Activated CD8-positive, alpha-beta T cell treated with anti-CD3 and anti-CD28 coated beads for 36 hours (primary cell): ENCODE measurements around the gene PFN3. TPM values are rescaled to one million over a fixed set of nuclear protein-coding genes. Genes with fewer than 3 reads are reported as not detected.

ENCODE experiments used
- ATAC-seq: fragments of 200-7000 bp; cut with Tn5 transposase; one replicate; pipeline ENCODE4 v1.10.0; 2021; ENCODE audit warnings: mild to moderate bottlenecking, moderate library complexity
- CTCF ChIA-PET: fragments of 350-600 bp; sonication (Branson Sonifier 250); formaldehyde crosslinking; loops from one replicate; lab custom pipeline; 2021; ENCODE audit warnings: antibody characterized with exemption; lab: Charles Lee
- POLR2A ChIA-PET: fragments of 350-600 bp; sonication (Branson Sonifier 250); formaldehyde crosslinking; loops from one replicate; lab custom pipeline; 2021; ENCODE audit warnings: antibody characterized with exemption; lab: Charles Lee
- DNase-seq: peaks from one replicate; pipeline ENCODE4 v3.0.0-alpha.2; 2020
- H3K27ac Mint-ChIP-seq: one replicate; pipeline ENCODE4 v1.8.0; 2021; ENCODE audit warnings: mild to moderate bottlenecking, mixed read lengths
- H3K27me3 Mint-ChIP-seq: one replicate; pipeline ENCODE4 v1.8.0; 2021; ENCODE audit warnings: mixed read lengths
- H3K36me3 Mint-ChIP-seq: one replicate; pipeline ENCODE4 v1.8.0; 2021; ENCODE audit warnings: low read depth, mixed read lengths
- H3K4me1 Mint-ChIP-seq: one replicate; pipeline ENCODE4 v1.8.0; 2021; ENCODE audit warnings: low read depth, mixed read lengths
- H3K4me3 Mint-ChIP-seq: one replicate; pipeline ENCODE4 v1.8.0; 2021; ENCODE audit warnings: mild to moderate bottlenecking, moderate library complexity, mixed read lengths
- H3K9me3 Mint-ChIP-seq: one replicate; pipeline ENCODE4 v1.8.0; 2021; ENCODE audit warnings: mixed read lengths
- intact Hi-C: fragments of 100-400 bp; cut with micrococcal nuclease; formaldehyde crosslinking; loops from one replicate; pipeline ENCODE4 v1.10.0; 2022
- total RNA-seq, 2 experiments: library from RNA; stranded (reverse); gene quantifications; one replicate each; pipeline ENCODE4 v1.2.3, GENCODE V29; 2021
- TF ChIP-seq, protein P1 (sequence below): fragments of 200-600 bp; IDR thresholded peaks from one replicate; pipeline ENCODE4 v1.8.0; 2022; ENCODE audit warnings: antibody characterized with exemption, mild to moderate bottlenecking

The PFN3 gene
- total RNA-seq, 2 experiments from 2014 or later = not detected

DNA sequence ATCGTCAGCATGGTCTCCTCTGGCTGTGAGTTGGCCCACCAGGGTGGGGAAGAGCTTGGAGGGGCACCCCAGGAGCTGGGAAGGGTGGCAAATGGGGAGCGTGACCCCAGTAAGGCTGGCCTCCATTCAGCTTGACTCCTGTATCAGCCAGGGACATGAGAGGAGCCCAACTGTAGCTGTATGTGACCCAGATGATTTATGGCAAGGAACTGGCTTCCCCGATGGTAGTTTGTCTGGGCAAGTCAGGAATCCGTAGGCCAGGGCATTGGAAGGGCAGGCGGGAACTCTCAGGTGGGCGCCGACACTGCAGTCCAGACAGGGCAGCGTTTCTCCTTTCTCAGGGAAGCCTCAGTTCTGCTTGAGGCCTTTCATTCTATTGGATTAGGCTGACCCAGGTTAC, 13.9 kb downstream of the PFN3 start:
- POLR2A ChIA-PET = interaction anchor here (0.5 to 2.8 kb wide), 5 partner anchors 10 to 82 kb away, joined by 3 to 10 read pairs (median 3); no protein-coding TSS in a partner anchor
- TF ChIP-seq, protein P1, sequence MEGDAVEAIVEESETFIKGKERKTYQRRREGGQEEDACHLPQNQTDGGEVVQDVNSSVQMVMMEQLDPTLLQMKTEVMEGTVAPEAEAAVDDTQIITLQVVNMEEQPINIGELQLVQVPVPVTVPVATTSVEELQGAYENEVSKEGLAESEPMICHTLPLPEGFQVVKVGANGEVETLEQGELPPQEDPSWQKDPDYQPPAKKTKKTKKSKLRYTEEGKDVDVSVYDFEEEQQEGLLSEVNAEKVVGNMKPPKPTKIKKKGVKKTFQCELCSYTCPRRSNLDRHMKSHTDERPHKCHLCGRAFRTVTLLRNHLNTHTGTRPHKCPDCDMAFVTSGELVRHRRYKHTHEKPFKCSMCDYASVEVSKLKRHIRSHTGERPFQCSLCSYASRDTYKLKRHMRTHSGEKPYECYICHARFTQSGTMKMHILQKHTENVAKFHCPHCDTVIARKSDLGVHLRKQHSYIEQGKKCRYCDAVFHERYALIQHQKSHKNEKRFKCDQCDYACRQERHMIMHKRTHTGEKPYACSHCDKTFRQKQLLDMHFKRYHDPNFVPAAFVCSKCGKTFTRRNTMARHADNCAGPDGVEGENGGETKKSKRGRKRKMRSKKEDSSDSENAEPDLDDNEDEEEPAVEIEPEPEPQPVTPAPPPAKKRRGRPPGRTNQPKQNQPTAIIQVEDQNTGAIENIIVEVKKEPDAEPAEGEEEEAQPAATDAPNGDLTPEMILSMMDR = no peak
- no peak overlapping the region for H3K4me3 Mint-ChIP-seq
- no peaks in the 10 kb centered on the region for H3K27me3 Mint-ChIP-seq
- intact Hi-C loops = no loop called here
- CTCF ChIA-PET = interaction anchor here (1.0 to 9.7 kb wide), 6 partner anchors 9 to 63 kb away, joined by 3 to 237 read pairs (median 6); partner anchors contain the start of gene PRR7
- DNase-seq = no peak
- H3K9me3 Mint-ChIP-seq = no peaks in the 10 kb centered on the region
- no peak for ATAC-seq
- H3K27ac Mint-ChIP-seq = no peak overlapping the region
- H3K36me3 Mint-ChIP-seq = no peaks in the 10 kb centered on the region
- H3K4me1 Mint-ChIP-seq = peaks cover 45% of the 10 kb centered on the region

DNA sequence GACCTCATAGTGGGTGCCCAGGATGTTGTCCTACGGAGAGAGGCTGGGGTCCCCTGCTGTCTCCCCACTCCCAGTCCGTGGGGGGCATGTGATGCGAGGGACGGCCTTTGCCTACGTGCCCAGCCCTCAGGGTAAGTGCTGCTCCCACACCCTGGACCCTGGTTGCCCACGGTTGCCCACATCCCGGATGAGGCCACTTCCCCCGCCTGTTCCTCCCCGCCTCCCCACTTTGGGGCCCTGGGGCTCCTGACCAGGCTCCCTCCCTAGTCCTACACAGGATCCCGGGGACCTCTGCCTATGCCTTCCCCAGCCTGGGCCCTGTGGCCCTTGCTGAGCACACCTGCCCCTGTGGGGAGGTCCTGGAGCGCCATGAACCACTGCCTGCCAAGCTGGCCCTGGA, 14.7 kb downstream of the PFN3 start:
- ChIA-PET CTCF (interaction anchor here (1.0 to 9.7 kb wide), 6 partner anchors 8 to 64 kb away, joined by 3 to 237 read pairs (median 6); partner anchors contain the start of gene PRR7), POLR2A (interaction anchor here (1.1 to 2.8 kb wide), 4 partner anchors 9 to 62 kb away, joined by 3 to 10 read pairs (median 4); no protein-coding TSS in a partner anchor)
- no peak for DNase-seq
- Mint-ChIP-seq H3K4me3 (no peak overlapping the region), H3K27me3 (no peaks in the 10 kb centered on the region), H3K27ac (no peak overlapping the region), H3K36me3 (no peaks in the 10 kb centered on the region), H3K4me1 (peaks cover 41% of the 10 kb centered on the region), H3K9me3 (no peaks in the 10 kb centered on the region)
- TF ChIP-seq, protein P1 = no peak
- ATAC-seq = no peak
- intact Hi-C loops = no loop called here

- no peak within 1 kb of the TSS for H3K4me3 Mint-ChIP-seq
- POLR2A ChIA-PET = interaction anchor here (1.0 kb wide), 1 partner anchor 94 kb away, joined by 3 read pairs; no protein-coding TSS in a partner anchor
These were observed 16.3 kb downstream of the PFN3 start, which contains the start of gene SLC34A1 for GRCh38 chr5:177384134-177384533. Gene SLC34A1 (plus strand): TSS chr5:177384434. CDS start chr5:177385742, 1,308 bp downstream.

DNA sequence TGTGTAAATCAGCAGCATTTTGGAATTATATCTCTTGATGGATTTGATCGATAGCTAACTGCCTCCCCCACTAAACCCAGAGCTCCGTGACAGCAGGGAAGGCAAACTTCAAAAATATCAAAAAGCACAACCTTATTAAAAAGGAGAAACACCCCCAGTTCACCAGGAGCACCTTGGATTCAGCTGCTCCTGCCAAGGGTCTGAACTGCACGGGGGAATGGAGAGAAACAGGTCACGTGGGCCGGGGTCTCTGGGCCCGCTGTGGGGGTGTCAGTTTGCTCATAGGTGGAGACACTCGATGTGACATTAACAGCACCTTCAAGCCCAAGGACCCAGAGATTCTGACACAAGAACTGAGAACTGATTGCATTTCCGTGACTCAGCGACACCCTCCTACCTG, 17.3 kb downstream of the PFN3 start:
- POLR2A ChIA-PET = interaction anchor here (0.8 to 1.9 kb wide), 7 partner anchors 20 to 71 kb away, joined by 3 to 4 read pairs (median 3); partner anchors contain the start of genes GRK6 and PRR7
- peaks cover 25% of the 10 kb centered on the region for H3K4me1 Mint-ChIP-seq
- H3K27ac Mint-ChIP-seq = no peak overlapping the region
- CTCF ChIA-PET = interaction anchor here (0.6 to 5.7 kb wide), 21 partner anchors 7 to 270 kb away, joined by 3 to 47 read pairs (median 5); partner anchors contain the start of gene LMAN2
- ATAC-seq (no peak), DNase-seq (no peak)
- no peaks in the 10 kb centered on the region for H3K36me3 Mint-ChIP-seq
- intact Hi-C loops = no loop called here
- TF ChIP-seq, protein P1 = no peak
- no peaks in the 10 kb centered on the region for H3K27me3 Mint-ChIP-seq
- H3K4me3 Mint-ChIP-seq = no peak overlapping the region
- no peaks in the 10 kb centered on the region for H3K9me3 Mint-ChIP-seq

More at GRCh38 chr5:177384134-177384533, 16.3 kb downstream of the PFN3 start, which contains the start of gene SLC34A1:
- H3K9me3 Mint-ChIP-seq = no peaks in the 10 kb centered on the region
- DNase-seq = no peak
- ATAC-seq = no peak
- CTCF ChIA-PET = interaction anchor here (0.9 to 5.0 kb wide), 7 partner anchors 10 to 117 kb away, joined by 3 to 21 read pairs (median 5); no protein-coding TSS in a partner anchor
- H3K27me3 Mint-ChIP-seq = no peaks in the 10 kb centered on the region
- no peaks in the 10 kb centered on the region for H3K36me3 Mint-ChIP-seq
- H3K4me1 Mint-ChIP-seq = peaks cover 34% of the 10 kb centered on the region
- TF ChIP-seq, protein P1 = no peak
- H3K27ac Mint-ChIP-seq = no peak within 1 kb of the TSS
- intact Hi-C loops = no loop called here
